Pericardium fibroblast (primary cell): ENCODE data around the gene KRT9. TPM values are rescaled to one million over a fixed set of nuclear protein-coding genes. Genes with fewer than 3 reads are reported as not detected.

Experiments
- total RNA-seq: library from RNA; depleted of rRNA; stranded (reverse); fragments of >200 nt; gene quantifications from 2 replicates; pipeline ENCODE4 v1.2.3, GENCODE V29; 2015

Gene KRT9
- not detected in 2 replicates for total RNA-seq

GRCh38 chr17:41571561-41572434 lies at the start of gene KRT9:
TSS of gene KRT9 (minus strand) at chr17:41572059. CDS start at chr17:41571992, 67 bp downstream.

GRCh38 chr17:41612376-41613160 lies 40.7 kb upstream of the KRT9 start, which contains the start of gene KRT16:
TSS of gene KRT16 (minus strand) at chr17:41612767. CDS start at chr17:41612688, 79 bp downstream.

GRCh38 chr17:41586863-41587495 lies 15.1 kb upstream of the KRT9 start, which contains the start of gene KRT14:
TSS of gene KRT14 (minus strand) at chr17:41586895. CDS start at chr17:41586834, 61 bp downstream.

GRCh38 chr17:41518789-41519449 lies 52.9 kb downstream of the KRT9 start, which contains the start of gene KRT15:
TSS of gene KRT15 (minus strand) at chr17:41518890. CDS start at chr17:41518827, 63 bp downstream.

Other genes starting within 250 kb of the KRT9 start
- gene KRT33A, start 221.2 kb downstream of the KRT9 start, total RNA-seq = not detected in 2 replicates
- not detected in 2 replicates for gene KRT33B, start 202.2 kb downstream of the KRT9 start, total RNA-seq
- not detected in 2 replicates for gene KRT34, start 189.8 kb downstream of the KRT9 start, total RNA-seq
- gene KRT31, start 174.5 kb downstream of the KRT9 start, total RNA-seq = not detected in 2 replicates
- not detected in 2 replicates for gene KRT37, start 147.5 kb downstream of the KRT9 start, total RNA-seq
- gene KRT38, start 131.1 kb downstream of the KRT9 start, total RNA-seq = not detected in 2 replicates
- not detected in 2 replicates for gene KRT32, start 104.7 kb downstream of the KRT9 start, total RNA-seq
- gene KRT35, start 90.9 kb downstream of the KRT9 start, total RNA-seq = not detected in 2 replicates
- gene KRT36, start 82.1 kb downstream of the KRT9 start, total RNA-seq = not detected in 2 replicates
- not detected in 2 replicates for gene KRT13, start 66.4 kb downstream of the KRT9 start, total RNA-seq
- gene KRT15, start 53.2 kb downstream of the KRT9 start, total RNA-seq = not detected in 2 replicates
- gene KRT19, start 43.8 kb downstream of the KRT9 start, total RNA-seq = 33.3 and 57.3 TPM in 2 replicates
- gene KRT14, start 14.8 kb upstream of the KRT9 start, total RNA-seq = 0.12 and 0.26 TPM in 2 replicates
- 0.17 TPM in 1 of 2 replicates, not detected in the other for gene KRT16, start 40.7 kb upstream of the KRT9 start, total RNA-seq
- gene KRT17, start 52.5 kb upstream of the KRT9 start, total RNA-seq = 2.5 TPM in 1 of 2 replicates, not detected in the other
- 111 and 272 TPM in 2 replicates for gene EIF1, start 116.8 kb upstream of the KRT9 start, total RNA-seq
- gene GAST, start 140.3 kb upstream of the KRT9 start, total RNA-seq = not detected in 2 replicates
- gene HAP1, start 162.6 kb upstream of the KRT9 start, total RNA-seq = not detected in 2 replicates
- gene JUP, start 214.7 kb upstream of the KRT9 start, total RNA-seq = 17.4 and 28.9 TPM in 2 replicates
- gene P3H4, start 239.9 kb upstream of the KRT9 start, total RNA-seq = 42.3 and 81.7 TPM in 2 replicates
- 285 and 416 TPM in 2 replicates for gene FKBP10, start 240.9 kb upstream of the KRT9 start, total RNA-seq